Left lung (tissue), 10 donors: ENCODE data around the gene COX17. TPM values are rescaled to one million over a fixed set of nuclear protein-coding genes. Genes with fewer than 3 reads are reported as not detected.

ENCODE experiments used
- ATAC-seq: fragments of 200-7000 bp; cut with Tn5 transposase; one replicate; pipeline ENCODE4 v1.9.1; 2020; ENCODE audit warnings: moderate library complexity
- DNase-seq, 4 donors: peaks; one replicate each; pipeline ENCODE4 v3.0.0-alpha.2; 2013 to 2020
- H3K27ac ChIP-seq, 2 donors: fragments of 200-600 bp; sonication (generic) in 1 of 2; one replicate each; pipeline versions ENCODE4 v1.5.0 to v1.8.0; 2020 to 2021
- H3K27me3 ChIP-seq, 2 donors: fragments of 200-600 bp; sonication (generic) in 1 of 2; one replicate each; pipeline versions ENCODE4 v1.5.0 to v1.8.0; 2020 to 2021
- H3K36me3 ChIP-seq, 2 donors: fragments of 200-600 bp; sonication (generic) in 1 of 2; one replicate each; pipeline versions ENCODE4 v1.5.0 to v1.8.0; 2020 to 2021
- H3K4me1 ChIP-seq, 2 donors: fragments of 200-600 bp; one replicate each; pipeline ENCODE4 v1.8.0; 2021
- H3K4me3 ChIP-seq, 2 donors: fragments of 200-600 bp; sonication (generic) in 1 of 2; one replicate each; pipeline versions ENCODE4 v1.5.0 to v1.8.0; 2020 to 2021; ENCODE audit warnings: mild to moderate bottlenecking in 1 of 2
- H3K9me3 ChIP-seq, 2 donors: fragments of 200-600 bp; sonication (generic) in 1 of 2; one replicate each; pipeline versions ENCODE4 v1.5.0 to v1.8.0; 2020 to 2021
- CTCF ChIP-seq, 2 donors: fragments of 200-600 bp; sonication (generic) in 1 of 2; IDR thresholded peaks; one replicate each; pipeline versions ENCODE4 v1.5.0 to v1.8.0; 2021; ENCODE audit warnings: antibody characterized with exemption in 2 of 2
- intact Hi-C, 2 donors: fragments of 100-400 bp; cut with DNase I; formaldehyde crosslinking; loops; one replicate each; pipeline versions ENCODE4 v1.11.2 to v1.14.2; 2022
- polyA plus RNA-seq, 6 donors: library from polyadenylated mRNA; unstranded; fragments of 120-200 nt; gene quantifications; one replicate each; pipeline ENCODE4 v1.2.1, GENCODE V29; 2013; ENCODE audit not compliant: insufficient read length in 6 of 6
- total RNA-seq, 2 donors: library from RNA; stranded (reverse); fragmentation: NEBNext Ultra II Directional; extraction: Animal tissue kit (Norgen Biotek cat#: 25700); gene quantifications; one replicate each; pipeline ENCODE4 v1.2.1, GENCODE V29; 2021
- donor health status: DM: no; HTN: yes; CAD: no.
- donor health status: DM: no; HTN: no; CAD: no.

The COX17 gene
- total and polyA plus RNA-seq, 8 donors, result 23.6 to 49.6 (median 29.6) TPM

- Histone ChIP-seq H3K4me1 (peaks cover 10 to 19% of the 10 kb centered on the region in 2 donors), H3K27ac (peak overlapping the region; percentile 73 to 84), H3K4me3 (no peak overlapping the region), H3K9me3 (no peaks in the 10 kb centered on the region), H3K36me3 (no peaks in the 10 kb centered on the region), H3K27me3 (no peaks in the 10 kb centered on the region)
- intact Hi-C loops, result no loop called here
- ATAC-seq (no peak), DNase-seq (no peak)
- no peak for TF ChIP-seq CTCF (IDR thresholded peaks at IDR 0.05)
Measured at GRCh38 chr3:119647843-119648575, 29.2 kb downstream of the COX17 start.

GRCh38 chr3:119647171-119647570 lies 30.0 kb downstream of the COX17 start:
- no peak overlapping the region for H3K4me3 ChIP-seq
- no peak for TF ChIP-seq CTCF (IDR thresholded peaks at IDR 0.05)
- no peaks in the 10 kb centered on the region for H3K27me3 ChIP-seq
- H3K4me1 ChIP-seq, result peaks cover 12 to 19% of the 10 kb centered on the region in 2 donors
- peaks cover 0 to under 1% of the 10 kb centered on the region in 2 donors for H3K36me3 ChIP-seq
- H3K9me3 ChIP-seq, result no peaks in the 10 kb centered on the region
- ATAC-seq (peak; percentile 67), DNase-seq (no peak)
- intact Hi-C loops, result no loop called here
- H3K27ac ChIP-seq, result peak overlapping the region; percentile 73 to 84

DNA sequence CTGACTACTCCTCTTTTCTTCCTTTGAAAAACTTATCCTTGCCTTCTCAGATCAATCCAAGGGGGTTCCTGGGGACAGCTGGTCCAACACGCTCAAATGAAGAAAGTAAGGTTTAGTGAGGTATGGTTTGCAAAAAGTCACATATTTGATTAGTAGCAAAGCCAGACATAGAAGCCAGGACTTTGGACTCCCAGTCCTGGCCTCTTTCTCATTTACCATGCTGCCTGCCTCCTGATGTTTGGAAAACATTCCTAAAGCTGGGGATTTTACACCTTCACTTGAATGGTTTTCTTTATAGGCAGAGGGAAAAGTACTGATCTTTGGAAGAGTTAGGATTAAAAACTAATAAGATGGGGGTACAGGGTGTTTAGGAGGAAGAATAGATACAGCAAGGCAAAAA lies 31.4 kb downstream of the COX17 start:
- H3K36me3 ChIP-seq, result peaks cover 0 to 4% of the 10 kb centered on the region in 2 donors
- intact Hi-C loops, result no loop called here
- no peak for DNase-seq
- ATAC-seq, result no peak
- no peak overlapping the region for H3K4me3 ChIP-seq
- H3K27ac ChIP-seq, result peak overlapping the region in 1 of 2 donors; percentile 84
- no peaks in the 10 kb centered on the region for H3K9me3 ChIP-seq
- no peaks in the 10 kb centered on the region for H3K27me3 ChIP-seq
- TF ChIP-seq CTCF (IDR thresholded peaks at IDR 0.05), result no peak
- H3K4me1 ChIP-seq, result peaks cover 12 to 19% of the 10 kb centered on the region in 2 donors

GRCh38 chr3:119644481-119644880 lies 32.7 kb downstream of the COX17 start:
- TF ChIP-seq CTCF (IDR thresholded peaks at IDR 0.05), result no peak
- peaks cover 12 to 24% of the 10 kb centered on the region in 2 donors for H3K4me1 ChIP-seq
- no peak for ATAC-seq
- no peak overlapping the region for H3K27ac ChIP-seq
- no peak for DNase-seq
- H3K27me3 ChIP-seq, result no peaks in the 10 kb centered on the region
- intact Hi-C loops, result no loop called here
- no peak overlapping the region for H3K4me3 ChIP-seq
- peaks cover 0 to 4% of the 10 kb centered on the region in 2 donors for H3K36me3 ChIP-seq
- no peaks in the 10 kb centered on the region for H3K9me3 ChIP-seq

DNA sequence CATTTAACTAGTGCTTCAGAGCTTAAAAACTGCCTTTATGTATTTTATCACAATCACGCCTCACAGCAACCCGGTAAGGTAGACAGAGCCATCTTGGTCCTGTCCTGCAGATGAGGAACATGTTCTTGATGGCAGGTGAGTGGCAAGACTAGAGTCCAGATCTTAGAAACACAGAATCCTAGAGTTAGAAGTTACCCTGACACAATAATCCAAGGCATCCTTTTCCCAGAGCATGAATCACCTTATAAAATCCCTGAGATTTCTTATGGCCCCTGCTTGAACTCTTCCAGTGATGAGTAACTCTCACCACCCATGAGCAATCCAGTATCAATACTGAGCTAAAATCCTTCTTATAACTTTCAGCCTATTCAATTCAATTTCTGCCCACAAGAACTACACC lies 33.7 kb downstream of the COX17 start:
- Histone ChIP-seq H3K27ac (no peak overlapping the region), H3K9me3 (no peaks in the 10 kb centered on the region), H3K4me1 (peaks cover 12 to 30% of the 10 kb centered on the region in 2 donors), H3K4me3 (no peak overlapping the region), H3K27me3 (no peaks in the 10 kb centered on the region), H3K36me3 (peaks cover 0 to 4% of the 10 kb centered on the region in 2 donors)
- TF ChIP-seq CTCF (IDR thresholded peaks at IDR 0.05), result no peak
- DNase-seq, result no peak
- intact Hi-C loops, result no loop called here
- ATAC-seq, result no peak
